H1 (cell line): Measurements from ENCODE around the gene THAP9.
"Not testable (repeated sequence)": the region's sequence is repeated elsewhere in the genome, so short reads cannot be mapped to it uniquely, and the experiment has no call there.

ENCODE experiments used
- EZH2 ChIP-seq: fragments of 200-600 bp; sonication (generic); IDR thresholded peaks from 2 replicates; pipeline ENCODE4 v1.7.1; 2012; ENCODE audit warnings: low read depth, mild to moderate bottlenecking, moderate library complexity, low read length, inconsistent platforms; ENCODE audit not compliant: severe bottlenecking
- JUND ChIP-seq: IDR thresholded peaks from 2 replicates; pipeline ENCODE4 v1.6.1; 2011; ENCODE audit warnings: mild to moderate bottlenecking, improper control_type of control experiment, low read length
- KDM4A ChIP-seq: IDR thresholded peaks from one replicate; pipeline ENCODE4 v1.7.1; 2012; ENCODE audit warnings: low read depth, mild to moderate bottlenecking, moderate library complexity, low read length, inconsistent platforms; ENCODE audit not compliant: severe bottlenecking
- POLR2A ChIP-seq, 2 experiments: IDR thresholded peaks; 1 replicate in 1 of 2; 2 replicates in 1 of 2; pipeline ENCODE4 v1.6.1; 2011; ENCODE audit warnings: low read depth in 2 of 2, low read length in 2 of 2, mild to moderate bottlenecking in 2 of 2; ENCODE audit errors: control extremely low read depth in 1 of 2
- POU5F1 ChIP-seq: IDR thresholded peaks from 2 replicates; pipeline ENCODE4 v1.6.1; 2011; ENCODE audit warnings: low read depth, mild to moderate bottlenecking, low read length, moderate library complexity
- TEAD4 ChIP-seq: IDR thresholded peaks from 2 replicates; pipeline ENCODE4 v1.6.1; 2012; ENCODE audit warnings: low read depth, low read length, inconsistent platforms, mixed read lengths
- TF ChIP-seq, protein P1 (sequence below): IDR thresholded peaks from 2 replicates; pipeline ENCODE4 v1.6.1; 2012; ENCODE audit warnings: inconsistent platforms
- TF ChIP-seq, protein P2 (sequence below), 3 experiments: IDR thresholded peaks; 1 replicate in 2 of 3; 2 replicates in 1 of 3; pipeline versions ENCODE4 v1.5.1 to v1.6.1; 2011; ENCODE audit warnings: low read length in 3 of 3, mild to moderate bottlenecking in 3 of 3, inconsistent platforms in 2 of 3, low read depth in 1 of 3, moderate library complexity in 1 of 3; ENCODE audit not compliant: insufficient read depth in 1 of 3; ENCODE audit errors: control extremely low read depth in 1 of 3
- TF ChIP-seq, protein P3 (sequence below): IDR thresholded peaks from 2 replicates; pipeline ENCODE4 v1.6.1; 2011; ENCODE audit warnings: low read length, improper control_type of control experiment

DNA sequence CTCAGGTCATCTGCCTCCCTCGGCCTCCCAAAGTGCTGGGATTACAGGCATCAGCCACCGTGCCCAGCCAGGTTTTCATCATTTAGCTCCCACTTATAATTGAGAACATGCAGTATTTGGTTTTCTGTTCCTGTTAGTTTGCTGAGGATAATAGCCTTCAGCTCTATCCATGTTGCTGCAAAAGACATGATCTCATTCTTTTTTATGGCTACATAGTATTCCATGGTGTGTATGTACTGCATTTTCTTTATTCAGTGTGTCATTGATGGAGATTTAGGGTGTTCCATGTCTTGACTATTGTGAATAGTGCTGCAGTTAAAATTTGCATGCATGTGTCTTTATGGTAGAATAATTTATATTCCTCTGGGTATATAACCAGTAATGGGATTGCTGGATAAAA, 13.4 kb downstream of the THAP9 start:
- TF ChIP-seq, protein P1, sequence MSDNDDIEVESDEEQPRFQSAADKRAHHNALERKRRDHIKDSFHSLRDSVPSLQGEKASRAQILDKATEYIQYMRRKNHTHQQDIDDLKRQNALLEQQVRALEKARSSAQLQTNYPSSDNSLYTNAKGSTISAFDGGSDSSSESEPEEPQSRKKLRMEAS: not testable (repeated sequence)
- TF ChIP-seq, protein P2, sequence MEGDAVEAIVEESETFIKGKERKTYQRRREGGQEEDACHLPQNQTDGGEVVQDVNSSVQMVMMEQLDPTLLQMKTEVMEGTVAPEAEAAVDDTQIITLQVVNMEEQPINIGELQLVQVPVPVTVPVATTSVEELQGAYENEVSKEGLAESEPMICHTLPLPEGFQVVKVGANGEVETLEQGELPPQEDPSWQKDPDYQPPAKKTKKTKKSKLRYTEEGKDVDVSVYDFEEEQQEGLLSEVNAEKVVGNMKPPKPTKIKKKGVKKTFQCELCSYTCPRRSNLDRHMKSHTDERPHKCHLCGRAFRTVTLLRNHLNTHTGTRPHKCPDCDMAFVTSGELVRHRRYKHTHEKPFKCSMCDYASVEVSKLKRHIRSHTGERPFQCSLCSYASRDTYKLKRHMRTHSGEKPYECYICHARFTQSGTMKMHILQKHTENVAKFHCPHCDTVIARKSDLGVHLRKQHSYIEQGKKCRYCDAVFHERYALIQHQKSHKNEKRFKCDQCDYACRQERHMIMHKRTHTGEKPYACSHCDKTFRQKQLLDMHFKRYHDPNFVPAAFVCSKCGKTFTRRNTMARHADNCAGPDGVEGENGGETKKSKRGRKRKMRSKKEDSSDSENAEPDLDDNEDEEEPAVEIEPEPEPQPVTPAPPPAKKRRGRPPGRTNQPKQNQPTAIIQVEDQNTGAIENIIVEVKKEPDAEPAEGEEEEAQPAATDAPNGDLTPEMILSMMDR (IDR thresholded peaks at IDR 0.05; ENCODE audit: control extremely low read depth in 1 of 3, insufficient read depth in 1 of 3, low read depth in 1 of 3, low read length in 3 of 3): not testable (repeated sequence)
- TF ChIP-seq EZH2; KDM4A; POU5F1; TEAD4; POLR2A (IDR thresholded peaks at IDR 0.05; ENCODE audit: control extremely low read depth in 1 of 2, low read depth in 2 of 2, low read length in 2 of 2); JUND: not testable (repeated sequence)
- TF ChIP-seq, protein P3, sequence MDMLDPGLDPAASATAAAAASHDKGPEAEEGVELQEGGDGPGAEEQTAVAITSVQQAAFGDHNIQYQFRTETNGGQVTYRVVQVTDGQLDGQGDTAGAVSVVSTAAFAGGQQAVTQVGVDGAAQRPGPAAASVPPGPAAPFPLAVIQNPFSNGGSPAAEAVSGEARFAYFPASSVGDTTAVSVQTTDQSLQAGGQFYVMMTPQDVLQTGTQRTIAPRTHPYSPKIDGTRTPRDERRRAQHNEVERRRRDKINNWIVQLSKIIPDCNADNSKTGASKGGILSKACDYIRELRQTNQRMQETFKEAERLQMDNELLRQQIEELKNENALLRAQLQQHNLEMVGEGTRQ: not testable (repeated sequence)
